Kidney tubule cell (primary cell): ENCODE data around the gene ESR2.
A peak's percentile ranks its signal among the peaks of the same experiment; 100 is the strongest.

Experiments used
- DNase-seq: peaks from one replicate; pipeline ENCODE4 v3.0.0-alpha.2; 2018; ENCODE audit warnings: low spot score

The ESR2 gene

GRCh38 chr14:64265222-64265621, 28.9 kb downstream of the ESR2 start:
- DNase-seq: no peak

- no peak for DNase-seq
These were observed 33.8 kb downstream of the ESR2 start for GRCh38 chr14:64260418-64260817.

GRCh38 chr14:64255756-64256155, 38.4 kb downstream of the ESR2 start:
- no peak for DNase-seq

- DNase-seq: peak; percentile 23
These were observed 40.5 kb downstream of the ESR2 start for GRCh38 chr14:64253672-64254071.

- DNase-seq: no peak
These were observed 44.8 kb downstream of the ESR2 start for GRCh38 chr14:64249363-64249762.

- DNase-seq: no peak
These were observed 45.5 kb downstream of the ESR2 start for GRCh38 chr14:64248689-64249088.

GRCh38 chr14:64247195-64247594, 47.0 kb downstream of the ESR2 start:
- DNase-seq: no peak

GRCh38 chr14:64246688-64247087, 47.5 kb downstream of the ESR2 start:
- DNase-seq: no peak

GRCh38 chr14:64245491-64245890, 48.7 kb downstream of the ESR2 start:
- DNase-seq: no peak

GRCh38 chr14:64244279-64244678, 49.9 kb downstream of the ESR2 start:
- DNase-seq: no peak

GRCh38 chr14:64238631-64239030, 55.5 kb downstream of the ESR2 start:
- DNase-seq: no peak

GRCh38 chr14:64238049-64238448, 56.1 kb downstream of the ESR2 start:
- no peak for DNase-seq

GRCh38 chr14:64235652-64236640, 58.2 kb downstream of the ESR2 start:
- DNase-seq: peak; percentile 25

- DNase-seq: peak; percentile 85
These were observed 59.1 kb downstream of the ESR2 start for GRCh38 chr14:64234877-64235651.

- no peak for DNase-seq
These were observed 60.5 kb downstream of the ESR2 start for GRCh38 chr14:64233531-64234190.

GRCh38 chr14:64232944-64233343, 61.2 kb downstream of the ESR2 start:
- no peak for DNase-seq

GRCh38 chr14:64232095-64232838, 61.9 kb downstream of the ESR2 start:
- DNase-seq: peak; percentile 45

GRCh38 chr14:64229489-64229888, 64.7 kb downstream of the ESR2 start:
- DNase-seq: no peak

GRCh38 chr14:64227856-64228255, 66.3 kb downstream of the ESR2 start:
- DNase-seq: no peak

GRCh38 chr14:64225151-64225757, 68.9 kb downstream of the ESR2 start:
- DNase-seq: no peak

GRCh38 chr14:64221391-64222003, 72.7 kb downstream of the ESR2 start:
- no peak for DNase-seq
